Liver (tissue), 9 donors: ENCODE data around the gene NSL1. TPM values are rescaled to one million over a fixed set of nuclear protein-coding genes. Genes with fewer than 3 reads are reported as not detected.

ENCODE experiments used
- DNase-seq: peaks from one replicate; pipeline ENCODE4 v3.0.0-alpha.2; 2017; ENCODE audit warnings: low spot score
- H3K27ac ChIP-seq, 2 donors: one replicate each; pipeline ENCODE4 v1.7.0; 2013; ENCODE audit warnings: inconsistent platforms in 2 of 2, low read length in 2 of 2, control low read depth in 1 of 2, low read depth in 1 of 2, mild to moderate bottlenecking in 1 of 2
- H3K27me3 ChIP-seq, 4 donors: one replicate each; pipeline versions ENCODE4 v1.6.1 to v1.7.0; 2013; ENCODE audit warnings: low read length in 3 of 4, inconsistent platforms in 1 of 4, mild to moderate bottlenecking in 1 of 4, moderate library complexity in 1 of 4; ENCODE audit not compliant: control insufficient read depth in 4 of 4, insufficient read depth in 4 of 4
- H3K36me3 ChIP-seq, 4 donors: one replicate each; pipeline versions ENCODE4 v1.6.1 to v1.7.0; 2013; ENCODE audit warnings: low read length in 3 of 4, mild to moderate bottlenecking in 3 of 4, low read depth in 1 of 4, moderate library complexity in 1 of 4; ENCODE audit not compliant: control insufficient read depth in 4 of 4, insufficient read depth in 3 of 4
- H3K4me1 ChIP-seq, 4 donors: one replicate each; pipeline versions ENCODE4 v1.6.1 to v1.7.0; 2013; ENCODE audit warnings: low read length in 3 of 4, mild to moderate bottlenecking in 3 of 4, moderate library complexity in 1 of 4; ENCODE audit not compliant: control insufficient read depth in 4 of 4, insufficient read depth in 4 of 4
- H3K4me3 ChIP-seq, 3 donors: one replicate each; pipeline versions ENCODE4 v1.6.1 to v1.7.0; 2013; ENCODE audit warnings: low read length in 3 of 3, control low read depth in 1 of 3, low read depth in 1 of 3, mild to moderate bottlenecking in 1 of 3
- H3K9ac ChIP-seq, 2 donors: one replicate each; pipeline ENCODE4 v1.7.0; 2013; ENCODE audit warnings: low read length in 2 of 2, mild to moderate bottlenecking in 2 of 2, moderate library complexity in 2 of 2, control low read depth in 1 of 2, low read depth in 1 of 2
- H3K9me3 ChIP-seq, 4 donors: one replicate each; pipeline versions ENCODE4 v1.6.1 to v1.7.0; 2013; ENCODE audit warnings: low read length in 3 of 4; ENCODE audit not compliant: control insufficient read depth in 4 of 4
- ATF3 ChIP-seq: IDR thresholded peaks from 2 replicates; pipeline ENCODE4 v1.6.1; 2016; ENCODE audit warnings: antibody characterized with exemption
- CTCF ChIP-seq: fragments of 150-350 bp; IDR thresholded peaks from 2 replicates; pipeline ENCODE4 v1.5.1; 2017; ENCODE audit warnings: improper control_type of control experiment, low read depth, low read length; ENCODE audit not compliant: missing input control
- EGR1 ChIP-seq, 2 donors: IDR thresholded peaks; 2 replicates each; pipeline ENCODE4 v1.6.1; 2016 to 2018; ENCODE audit warnings: antibody characterized with exemption in 2 of 2, low read depth in 2 of 2
- GABPA ChIP-seq, 2 donors: IDR thresholded peaks in 1 of 2; conservative IDR thresholded peaks in 1 of 2; 2 replicates each; pipeline ENCODE4 v1.6.1; 2016; ENCODE audit warnings: antibody characterized with exemption in 2 of 2, mild to moderate bottlenecking in 1 of 2, moderate library complexity in 1 of 2
- HNF4A ChIP-seq, 2 donors: conservative IDR thresholded peaks; 2 replicates each; pipeline ENCODE4 v1.6.1; 2016; ENCODE audit warnings: antibody characterized with exemption in 2 of 2, mild to moderate bottlenecking in 2 of 2
- HNF4G ChIP-seq: IDR thresholded peaks from 2 replicates; pipeline ENCODE4 v1.6.1; 2016; ENCODE audit warnings: antibody characterized with exemption
- JUND ChIP-seq, 2 donors: IDR thresholded peaks; 2 replicates each; pipeline ENCODE4 v1.6.1; 2016; ENCODE audit warnings: antibody characterized with exemption in 2 of 2
- MAX ChIP-seq: IDR thresholded peaks from 2 replicates; pipeline ENCODE4 v1.6.1; 2016; ENCODE audit warnings: antibody characterized with exemption
- NR2F2 ChIP-seq: IDR thresholded peaks from 2 replicates; pipeline ENCODE4 v1.6.1; 2016; ENCODE audit warnings: antibody characterized with exemption
- RAD21 ChIP-seq, 2 donors: IDR thresholded peaks; 2 replicates each; pipeline ENCODE4 v1.6.1; 2016; ENCODE audit warnings: antibody characterized with exemption in 2 of 2, mild to moderate bottlenecking in 2 of 2
- REST ChIP-seq: IDR thresholded peaks from 2 replicates; pipeline ENCODE4 v1.6.1; 2016; ENCODE audit warnings: antibody characterized with exemption, mild to moderate bottlenecking
- RXRA ChIP-seq, 2 donors: IDR thresholded peaks; 2 replicates each; pipeline ENCODE4 v1.6.1; 2017 to 2018; ENCODE audit warnings: antibody characterized with exemption in 2 of 2, mild to moderate bottlenecking in 1 of 2
- SP1 ChIP-seq: IDR thresholded peaks from 2 replicates; pipeline ENCODE4 v1.6.1; 2018; ENCODE audit warnings: antibody characterized with exemption, mild to moderate bottlenecking
- TAF1 ChIP-seq: conservative IDR thresholded peaks from 2 replicates; pipeline ENCODE4 v1.6.1; 2016; ENCODE audit warnings: antibody characterized with exemption, mild to moderate bottlenecking
- YY1 ChIP-seq: IDR thresholded peaks from 2 replicates; pipeline ENCODE4 v1.6.1; 2016; ENCODE audit warnings: antibody characterized with exemption, mild to moderate bottlenecking
- ZBTB33 ChIP-seq: IDR thresholded peaks from 2 replicates; pipeline ENCODE4 v1.6.1; 2016; ENCODE audit warnings: antibody characterized with exemption
- WGBS: extraction: QIAGEN DNeasy Blood & Tissue Kit; methylation state at CpG from one replicate; pipeline ENCODE4 v1.1.7; 2013; 5-methylcytosine and 5-hydroxymethylcytosine counted together
- polyA plus RNA-seq, 2 donors: library from polyadenylated mRNA; stranded (reverse) in 1 of 2; unstranded in 1 of 2; fragments of 200-250 nt in 1 of 2; fragments of >200 nt in 1 of 2; fragmentation: Nextera tagmentation in 1 of 2; extraction: Ambion mirVana in 1 of 2; gene quantifications; one replicate each; pipeline versions ENCODE4 v1.2.1 to v1.2.3, GENCODE V29; 2013 to 2015
- total RNA-seq, 2 donors: library from RNA; depleted of rRNA; stranded (reverse); fragments of >200 nt; gene quantifications; one replicate each; pipeline ENCODE4 v1.2.3, GENCODE V29; 2014
- donor health status: healthy.
- donor health status: healthy.
- donor health status: healthy.
- donor health status: healthy.
- donor health status: healthy.

Gene NSL1
- total and polyA plus RNA-seq, 4 donors: 17.2 to 31.3 (median 18.7) TPM

- TF ChIP-seq REST: no peak
- no peak for TF ChIP-seq MAX
- no peak for TF ChIP-seq HNF4G
- TF ChIP-seq TAF1: no peak
- no peak for TF ChIP-seq HNF4A (conservative IDR thresholded peaks at IDR 0.05)
- no peak for TF ChIP-seq JUND (IDR thresholded peaks at IDR 0.05)
These were observed 6.1 kb upstream of the NSL1 start (continued) for GRCh38 chr1:212797681-212798080.

GRCh38 chr1:212794561-212795014 is 3.0 kb upstream of the NSL1 start:
- Histone ChIP-seq H3K9ac (no peak overlapping the region), H3K27ac (no peak overlapping the region), H3K9me3 (no peaks in the 10 kb centered on the region), H3K36me3 (peaks cover 0 to 16% (median 7%) of the 10 kb centered on the region in 4 donors), H3K4me3 (no peak overlapping the region), H3K27me3 (no peaks in the 10 kb centered on the region), H3K4me1 (peaks cover 3 to 18% (median 15%) of the 10 kb centered on the region in 4 donors)
- 69% methylated on average over 1 of the region's 1 CpG for WGBS
- TF ChIP-seq YY1 (peak; percentile 39), HNF4G (no peak), SP1 (no peak), MAX (no peak), ATF3 (no peak), GABPA (IDR thresholded peaks at IDR 0.05 in 1 of 2, conservative IDR thresholded peaks at IDR 0.05 in 1 of 2) (no peak), JUND (IDR thresholded peaks at IDR 0.05) (no peak), RXRA (IDR thresholded peaks at IDR 0.05) (no peak)
- no peak for DNase-seq

GRCh38 chr1:212792396-212792908 is 875 bp upstream of the NSL1 start:
- Histone ChIP-seq H3K36me3 (peaks cover 0 to 5% (median 5%) of the 10 kb centered on the region in 4 donors), H3K9ac (peak overlapping the region; percentile 76 to 92), H3K9me3 (no peaks in the 10 kb centered on the region), H3K4me3 (peak overlapping the region; percentile 29 to 92 (median 78)), H3K27me3 (no peaks in the 10 kb centered on the region), H3K27ac (peak overlapping the region; percentile 88 to 98), H3K4me1 (peaks cover 3 to 23% (median 17%) of the 10 kb centered on the region in 4 donors)
- DNase-seq: no peak
- 23% methylated on average over 16 of the region's 16 CpGs for WGBS
- no peak for TF ChIP-seq HNF4A (conservative IDR thresholded peaks at IDR 0.05)
- no peak for TF ChIP-seq MAX
- TF ChIP-seq ZBTB33: no peak
- TF ChIP-seq GABPA (IDR thresholded peaks at IDR 0.05 in 1 of 2, conservative IDR thresholded peaks at IDR 0.05 in 1 of 2): no peak
- no peak for TF ChIP-seq TAF1
- TF ChIP-seq RAD21 (IDR thresholded peaks at IDR 0.05): no peak
- TF ChIP-seq SP1: no peak
- no peak for TF ChIP-seq REST
- no peak for TF ChIP-seq YY1
- TF ChIP-seq EGR1 (IDR thresholded peaks at IDR 0.05; ENCODE audit: low read depth in 2 of 2): no peak
- TF ChIP-seq CTCF: no peak
- no peak for TF ChIP-seq NR2F2
- TF ChIP-seq HNF4G: no peak
- no peak for TF ChIP-seq JUND (IDR thresholded peaks at IDR 0.05)
- TF ChIP-seq RXRA (IDR thresholded peaks at IDR 0.05): no peak
